Thyroid gland (tissue), 4 donors: ENCODE results near the gene CETN2. TPM values are rescaled to one million over a fixed set of nuclear protein-coding genes. Genes with fewer than 3 reads are reported as not detected.
"Not testable (repeated sequence)": the region's sequence is repeated elsewhere in the genome, so short reads cannot be mapped to it uniquely, and the experiment has no call there.

Experiments
- DNase-seq, 2 donors: peaks; one replicate each; pipeline ENCODE4 v3.0.0-alpha.2; 2019
- H3K27ac ChIP-seq, 3 donors: fragments of 200-600 bp; sonication (generic); 1 replicate in 2 of 3; 2 replicates in 1 of 3; pipeline ENCODE4 v1.5.1; 2016 to 2019; ENCODE audit warnings: mild to moderate bottlenecking in 1 of 3, moderate library complexity in 1 of 3
- H3K27me3 ChIP-seq: fragments of 200-600 bp; sonication (generic); one replicate; pipeline ENCODE4 v1.5.1; 2019
- H3K36me3 ChIP-seq, 2 donors: fragments of 200-600 bp; sonication (generic); one replicate each; pipeline ENCODE4 v1.5.1; 2016 to 2019
- H3K4me1 ChIP-seq, 2 donors: fragments of 200-600 bp; sonication (generic); one replicate each; pipeline ENCODE4 v1.5.1; 2017 to 2019
- H3K4me3 ChIP-seq, 3 donors: fragments of 200-600 bp; sonication (generic); replicated peaks in 1 of 3; 1 replicate in 2 of 3; 2 replicates in 1 of 3; pipeline ENCODE4 v1.5.1; 2016; ENCODE audit warnings: mild to moderate bottlenecking in 1 of 3
- H3K9me3 ChIP-seq: fragments of 200-600 bp; sonication (generic); one replicate; pipeline ENCODE4 v1.5.1; 2017
- CTCF ChIP-seq, 6 experiments: fragments of 200-600 bp in 3 of 6; fragments of 450-650 bp in 3 of 6; sonication (generic) in 3 of 6; IDR thresholded peaks; one replicate each; pipeline ENCODE4 v1.5.1; 2016 to 2019; ENCODE audit warnings: antibody characterized with exemption in 6 of 6, mild to moderate bottlenecking in 2 of 6, inconsistent platforms in 1 of 6, moderate library complexity in 1 of 6
- POLR2A ChIP-seq, 2 donors: fragments of 450-650 bp; IDR thresholded peaks; one replicate each; pipeline ENCODE4 v1.6.1; 2017; ENCODE audit warnings: antibody characterized with exemption in 2 of 2, mild to moderate bottlenecking in 2 of 2, moderate library complexity in 1 of 2
- WGBS, 2 donors: methylation state at CpG; one replicate each; pipeline ENCODE4 v1.1.5; 2017; 5-methylcytosine and 5-hydroxymethylcytosine counted together
- intact Hi-C: fragments of 100-400 bp; cut with DNase I; formaldehyde crosslinking; loops from one replicate; pipeline ENCODE4 v1.15.1; 2023
- total RNA-seq, 4 donors: library from RNA; depleted of rRNA; stranded (reverse); fragments of >200 nt; gene quantifications; one replicate each; pipeline ENCODE4 v1.2.3, GENCODE V29; 2016

The CETN2 gene
- total RNA-seq, 4 donors from 2014 or later: 41.9 to 64.7 (median 61.8) TPM

- DNase-seq: no peak
- TF ChIP-seq POLR2A (IDR thresholded peaks at IDR 0.05) (no peak), CTCF (IDR thresholded peaks at IDR 0.05) (no peak)
- WGBS, 2 donors: 40 to 50% methylated on average over 1 of the region's 1 CpG
- no peaks in the 10 kb centered on the region for H3K4me1 ChIP-seq
- no peaks in the 10 kb centered on the region for H3K27me3 ChIP-seq
- intact Hi-C loops: no loop called here
- no peaks in the 10 kb centered on the region for H3K36me3 ChIP-seq
- no peak overlapping the region for H3K4me3 ChIP-seq
- no peaks in the 10 kb centered on the region for H3K9me3 ChIP-seq
- H3K27ac ChIP-seq: no peak overlapping the region
These were observed 31.6 kb downstream of the CETN2 start for GRCh38 chrX:152798945-152799344.

DNA sequence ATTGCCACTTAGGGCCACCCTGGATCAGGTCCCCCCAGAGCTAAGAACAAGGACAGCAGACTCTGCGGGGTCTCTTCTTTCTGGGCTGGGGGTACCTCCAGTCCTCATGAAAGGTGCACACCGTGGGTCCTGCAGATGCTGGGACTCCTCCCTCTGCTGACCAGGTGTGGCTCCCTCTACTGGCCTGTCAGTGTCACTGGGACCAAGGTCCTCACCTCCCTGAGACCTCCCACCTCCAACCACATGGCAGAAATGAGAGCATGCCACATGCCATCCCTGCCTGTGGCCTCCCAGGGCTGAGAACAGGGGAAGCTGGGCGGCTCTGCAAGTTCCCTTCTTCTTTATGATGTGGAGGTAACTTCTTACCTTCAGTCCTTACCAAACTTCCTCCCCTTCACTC lies 43.5 kb downstream of the CETN2 start:
- H3K9me3 ChIP-seq, intact Hi-C loops, H3K4me3 ChIP-seq, DNase-seq, H3K36me3 ChIP-seq, H3K27ac ChIP-seq, H3K4me1 ChIP-seq, H3K27me3 ChIP-seq: not testable (repeated sequence)
- no CpG with 5 or more reads among the region's 3 CpGs for WGBS, 2 donors

Other genes starting within 250 kb of the CETN2 start
- under 1 TPM in 3 of 4 donors, not detected in 1; under 0.01 to 0.15 (median 0.13) TPM for gene GABRQ, start 192.9 kb downstream of the CETN2 start, total RNA-seq
- gene MAGEA3, start 132.0 kb downstream of the CETN2 start, total RNA-seq: not detected
- gene CSAG2, start 121.5 kb downstream of the CETN2 start, total RNA-seq: not detected
- not detected for gene MAGEA2B, start 116.1 kb downstream of the CETN2 start, total RNA-seq
- gene CSAG1, start 97.0 kb downstream of the CETN2 start, total RNA-seq: not detected
- not detected for gene MAGEA12, start 97.0 kb downstream of the CETN2 start, total RNA-seq
- gene MAGEA2, start 76.9 kb downstream of the CETN2 start, total RNA-seq: not detected
- gene CSAG3, start 71.5 kb downstream of the CETN2 start, total RNA-seq: not detected
- gene MAGEA6, start 61.1 kb downstream of the CETN2 start, total RNA-seq: not detected
- 10 to 100 TPM; 11.2 to 20.3 (median 17.0) TPM for gene NSDHL, start 306 bp upstream of the CETN2 start, total RNA-seq
- 10 to 100 TPM; 23.2 to 70.4 (median 39.0) TPM for gene ZNF185, start 67.3 kb upstream of the CETN2 start, total RNA-seq
- gene PNMA5, start 163.4 kb upstream of the CETN2 start, total RNA-seq: not detected
- 1 to 10 TPM in 3 of 4 donors, under 1 TPM in 1; 0.29 to 2.3 (median 1.6) TPM for gene PNMA3, start 225.7 kb upstream of the CETN2 start, total RNA-seq
- gene PNMA6A, start 241.7 kb upstream of the CETN2 start, total RNA-seq: 1 to 10 TPM; 2.3 to 4.9 (median 4.4) TPM